NCI-H1092 (cell line): ENCODE data around the gene PLK3.
A peak's percentile ranks its signal among the peaks of the same experiment; 100 is the strongest.
"Not testable (repeated sequence)": the region's sequence is repeated elsewhere in the genome, so short reads cannot be mapped to it uniquely, and the experiment has no call there.

Experiments used
- DNase-seq: peaks from one replicate; lab custom pipeline; 2025; lab: John Stamatoyannopoulos, UW

PLK3 gene

GRCh38 chr1:44828003-44828651 is 27.9 kb downstream of the PLK3 start:
- DNase-seq = no peak

- no peak for DNase-seq
Observed at GRCh38 chr1:44828841-44829440, 28.8 kb downstream of the PLK3 start.

GRCh38 chr1:44829506-44830384 is 29.6 kb downstream of the PLK3 start:
- no peak for DNase-seq

- DNase-seq = no peak
Observed at GRCh38 chr1:44830900-44831304, 30.7 kb downstream of the PLK3 start.

- no peak for DNase-seq
Observed at GRCh38 chr1:44831516-44831915, 31.3 kb downstream of the PLK3 start.

- DNase-seq = no peak
Observed at GRCh38 chr1:44832056-44832705, 32.0 kb downstream of the PLK3 start.

- DNase-seq = no peak
Observed at GRCh38 chr1:44834328-44834727, 34.2 kb downstream of the PLK3 start.

GRCh38 chr1:44835738-44836675 is 35.8 kb downstream of the PLK3 start:
- DNase-seq = peak; percentile 77

- DNase-seq = not testable (repeated sequence)
Observed at GRCh38 chr1:44838294-44838693, 38.1 kb downstream of the PLK3 start.

GRCh38 chr1:44839576-44839975 is 39.4 kb downstream of the PLK3 start:
- DNase-seq = no peak

GRCh38 chr1:44842486-44842861 is 42.3 kb downstream of the PLK3 start:
- DNase-seq = no peak

GRCh38 chr1:44842862-44843655 is 42.9 kb downstream of the PLK3 start, which contains the start of gene PTCH2:
Gene PTCH2 (minus strand): TSS chr1:44843253. CDS start chr1:44842932, 321 bp downstream.
- DNase-seq = peak; percentile 90

GRCh38 chr1:44846985-44847384 is 46.8 kb downstream of the PLK3 start:
- no peak for DNase-seq

- DNase-seq = no peak
Observed at GRCh38 chr1:44847845-44848244, 47.7 kb downstream of the PLK3 start.

GRCh38 chr1:44848456-44849181 is 48.4 kb downstream of the PLK3 start:
- no peak for DNase-seq

GRCh38 chr1:44849575-44850132 is 49.5 kb downstream of the PLK3 start:
- no peak for DNase-seq

GRCh38 chr1:44851308-44851707 is 51.1 kb downstream of the PLK3 start:
- no peak for DNase-seq

- DNase-seq = no peak
Observed at GRCh38 chr1:44853201-44853600, 53.0 kb downstream of the PLK3 start.

GRCh38 chr1:44854970-44855369 is 54.8 kb downstream of the PLK3 start:
- DNase-seq = no peak
